Stomach (tissue), 4 donors: ENCODE data around the gene SCYL1.

Experiments
- CTCF ChIP-seq, 7 experiments: fragments of 450-650 bp in 4 of 7; fragments of 200-600 bp in 3 of 7; sonication (generic) in 3 of 7; IDR thresholded peaks; one replicate each; pipeline ENCODE4 v1.5.1; 2016 to 2019; ENCODE audit warnings: antibody characterized with exemption in 7 of 7, control low read depth in 2 of 7, mild to moderate bottlenecking in 1 of 7
- EP300 ChIP-seq: sonication (generic); formaldehyde crosslinking; IDR thresholded peaks from one replicate; pipeline ENCODE4 v1.6.1; 2017; ENCODE audit warnings: antibody characterized with exemption
- POLR2A ChIP-seq, 4 donors: fragments of 450-650 bp; IDR thresholded peaks; one replicate each; pipeline ENCODE4 v1.6.1; 2016; ENCODE audit warnings: antibody characterized with exemption in 4 of 4, control low read depth in 2 of 4, mild to moderate bottlenecking in 1 of 4, moderate library complexity in 1 of 4

- TF ChIP-seq EP300 (no peak), POLR2A (IDR thresholded peaks at IDR 0.05) (no peak), CTCF (IDR thresholded peaks at IDR 0.05) (no peak)
Measured at GRCh38 chr11:65562020-65562419, 37.1 kb downstream of the SCYL1 start.
